Transverse colon (tissue), 4 donors: ENCODE results near the gene AK3. TPM values are rescaled to one million over a fixed set of nuclear protein-coding genes. Genes with fewer than 3 reads are reported as not detected.
"Not testable (repeated sequence)": the region's sequence is repeated elsewhere in the genome, so short reads cannot be mapped to it uniquely, and the experiment has no call there.

Experiments
- DNase-seq: peaks from one replicate; pipeline ENCODE4 v3.0.0-alpha.2; 2019
- H3K27ac ChIP-seq, 4 donors: fragments of 200-600 bp; sonication (generic); 2 replicates each; pipeline ENCODE4 v1.5.1; 2016 to 2018; ENCODE audit warnings: inconsistent platforms in 4 of 4
- H3K27me3 ChIP-seq: fragments of 200-600 bp; sonication (generic); 2 replicates; pipeline ENCODE4 v1.5.1; 2017; ENCODE audit warnings: inconsistent platforms
- H3K36me3 ChIP-seq, 4 donors: fragments of 200-600 bp; sonication (generic); 2 replicates each; pipeline ENCODE4 v1.5.1; 2017 to 2019; ENCODE audit warnings: inconsistent platforms in 4 of 4
- H3K4me1 ChIP-seq, 4 donors: fragments of 200-600 bp; sonication (generic); 2 replicates each; pipeline ENCODE4 v1.5.1; 2017 to 2020; ENCODE audit warnings: inconsistent platforms in 4 of 4
- H3K4me3 ChIP-seq, 4 donors: fragments of 200-600 bp; sonication (generic); 1 replicate in 1 of 4; 2 replicates in 3 of 4; pipeline versions ENCODE4 v1.5.1 to v1.6.1; 2017 to 2019; ENCODE audit warnings: inconsistent platforms in 4 of 4
- H3K9me3 ChIP-seq, 2 donors: fragments of 200-600 bp; sonication (generic); 2 replicates each; pipeline ENCODE4 v1.5.1; 2017 to 2019; ENCODE audit warnings: inconsistent platforms in 2 of 2
- EP300 ChIP-seq: sonication (generic); formaldehyde crosslinking; IDR thresholded peaks from one replicate; pipeline ENCODE4 v1.6.1; 2017; ENCODE audit warnings: antibody characterized with exemption, low read depth
- POLR2A ChIP-seq: fragments of 450-650 bp; IDR thresholded peaks from one replicate; pipeline ENCODE4 v1.6.1; 2016; ENCODE audit warnings: antibody characterized with exemption, mild to moderate bottlenecking, moderate library complexity
- POLR2AphosphoS5 ChIP-seq, 3 donors: sonication (generic); formaldehyde crosslinking; IDR thresholded peaks; one replicate each; pipeline ENCODE4 v1.6.1; 2016; ENCODE audit warnings: antibody characterized with exemption in 3 of 3
- WGBS, 2 donors: methylation state at CpG; one replicate each; pipeline ENCODE4 v1.1.5; 2018; ENCODE audit warnings: low coverage in 1 of 2; 5-methylcytosine and 5-hydroxymethylcytosine counted together
- in situ Hi-C, 4 donors: fragments of 200-750 bp; cut with MboI; loops; one replicate each; pipeline versions ENCODE4 v1.15.0 to v1.15.1; 2017; ENCODE audit warnings: low sequenced_read_pairs in 3 of 4, low pct_ligation_motif_present in 1 of 4, low pct_unique_long_range_greater_than_20kb in 1 of 4
- intact Hi-C: fragments of 100-400 bp; cut with DNase I; formaldehyde crosslinking; loops from one replicate; pipeline ENCODE4 v1.15.1; 2023; ENCODE audit warnings: low total_unique reads
- total RNA-seq, 4 donors: library from RNA; depleted of rRNA; stranded (reverse); fragments of >200 nt; gene quantifications; one replicate each; pipeline ENCODE4 v1.1.0, GENCODE V29; 2016
- TF ChIP-seq, protein P1 (sequence below), 5 experiments: fragments of 200-600 bp in 3 of 5; fragments of 450-650 bp in 2 of 5; sonication (generic) in 3 of 5; IDR thresholded peaks; 1 replicate in 2 of 5; 2 replicates in 3 of 5; pipeline ENCODE4 v1.5.1; 2016 to 2017; ENCODE audit warnings: antibody characterized with exemption in 5 of 5, inconsistent platforms in 3 of 5, mild to moderate bottlenecking in 2 of 5, moderate library complexity in 1 of 5

AK3 gene
- total RNA-seq, 4 donors from 2014 or later, result 25.9 to 121 (median 82.3) TPM

DNA sequence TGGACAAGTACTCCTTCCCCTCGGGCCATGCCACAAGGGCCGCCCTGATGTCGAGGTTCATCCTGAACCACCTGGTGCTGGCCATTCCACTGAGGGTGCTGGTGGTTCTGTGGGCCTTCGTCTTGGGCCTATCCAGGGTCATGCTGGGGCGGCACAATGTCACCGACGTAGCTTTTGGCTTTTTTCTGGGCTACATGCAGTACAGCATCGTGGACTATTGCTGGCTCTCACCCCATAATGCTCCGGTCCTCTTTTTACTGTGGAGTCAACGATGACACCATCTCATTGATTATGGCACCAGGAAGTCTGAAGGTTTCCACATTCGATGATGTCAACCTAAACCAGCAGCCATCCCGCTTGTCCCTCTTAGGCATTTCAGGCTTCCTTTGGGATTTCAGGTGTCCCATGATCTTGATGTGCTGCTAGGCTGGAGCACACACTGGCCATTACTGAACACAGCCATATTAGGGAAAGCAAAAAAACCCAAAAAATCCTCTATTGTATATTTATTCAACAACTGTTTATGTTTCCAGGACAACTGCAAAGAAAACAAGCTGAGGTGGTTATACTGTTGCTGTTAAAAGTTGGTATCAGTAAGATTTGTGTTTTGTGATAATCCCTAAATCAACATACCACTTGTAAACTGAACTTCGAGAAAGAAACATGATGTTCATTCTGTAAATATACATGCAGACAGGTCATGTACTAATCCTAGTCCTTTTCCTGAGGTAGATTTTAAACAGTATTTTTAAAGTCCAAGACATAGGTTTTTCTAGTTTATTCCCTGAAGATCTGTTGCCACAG, 77.8 kb downstream of the AK3 start:
- in situ Hi-C loops (loop anchor here in 1 of 4 donors (25.0 kb wide), 1 partner anchor 324 kb away; the partner anchor contains the start of gene JAK2), intact Hi-C loops (loop anchor here (2.0 kb wide), 1 partner anchor 16 kb away; the partner anchor contains the start of gene CDC37L1)
- Histone ChIP-seq H3K27me3 (no peaks in the 10 kb centered on the region), H3K27ac (peak overlapping the region; percentile 87 to 94 (median 92)), H3K9me3 (no peaks in the 10 kb centered on the region), H3K4me3 (peak overlapping the region; percentile 62 to 99 (median 82)), H3K36me3 (no peaks in the 10 kb centered on the region), H3K4me1 (peaks cover 3 to 48% (median 27%) of the 10 kb centered on the region in 4 donors)
- DNase-seq, result no peak
- TF ChIP-seq POLR2AphosphoS5 (IDR thresholded peaks at IDR 0.05) (peak in 2 of 3 donors; percentile 25 to 27), EP300 (no peak)
- 20 to 32% methylated on average over 1 to 13 of the region's 13 CpGs for WGBS, 2 donors

DNA sequence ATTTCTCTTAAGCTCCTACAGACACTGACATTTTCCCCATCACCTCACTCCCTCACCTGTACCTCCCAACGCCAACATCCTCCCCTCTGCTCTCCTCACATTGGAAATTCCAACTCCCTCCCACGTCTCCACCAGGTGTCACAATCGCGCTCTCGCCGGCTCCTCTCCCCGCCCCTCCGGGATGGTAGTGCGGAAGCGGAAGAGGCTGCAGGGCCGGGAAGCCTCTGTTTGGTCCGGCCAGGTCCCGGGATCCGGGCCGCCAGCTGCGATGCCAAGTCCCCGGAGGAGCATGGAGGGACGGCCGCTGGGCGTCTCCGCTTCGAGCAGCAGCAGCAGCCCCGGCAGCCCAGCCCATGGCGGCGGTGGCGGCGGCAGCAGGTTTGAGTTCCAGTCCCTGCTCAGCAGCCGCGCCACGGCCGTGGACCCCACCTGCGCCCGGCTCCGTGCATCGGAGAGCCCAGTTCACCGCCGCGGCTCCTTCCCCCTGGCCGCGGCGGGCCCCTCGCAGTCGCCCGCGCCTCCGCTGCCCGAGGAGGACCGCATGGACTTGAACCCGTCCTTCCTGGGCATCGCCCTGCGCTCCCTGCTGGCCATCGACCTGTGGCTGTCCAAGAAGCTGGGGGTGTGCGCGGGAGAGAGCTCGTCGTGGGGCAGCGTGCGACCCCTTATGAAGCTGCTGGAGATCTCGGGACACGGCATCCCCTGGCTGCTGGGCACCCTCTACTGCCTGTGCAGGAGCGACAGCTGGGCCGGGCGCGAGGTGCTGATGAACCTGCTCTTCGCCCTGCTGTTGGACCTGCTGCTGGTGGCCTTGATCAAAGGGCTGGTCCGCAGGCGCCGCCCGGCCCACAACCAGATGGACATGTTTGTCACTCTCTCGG, 78.7 kb downstream of the AK3 start, which contains the start of gene PLPP6:
TSS of gene PLPP6 (plus strand) at position 187 of the 881 bp plus-strand sequence. CDS start at position 269, 82 bp downstream.
- Histone ChIP-seq H3K27me3 (no peaks in the 10 kb centered on the region), H3K27ac (peak within 1 kb of the TSS; percentile 87 to 94 (median 92)), H3K4me3 (peak within 1 kb of the TSS; percentile 62 to 99 (median 82)), H3K4me1 (peaks cover 3 to 54% (median 30%) of the 10 kb centered on the region in 4 donors), H3K36me3 (no peaks in the 10 kb centered on the region), H3K9me3 (no peaks in the 10 kb centered on the region)
- DNase-seq, result peak; percentile 93
- WGBS, 2 donors, result 8% methylated on average over 40 of the region's 70 CpGs; no CpG with 5 or more reads in 1 of the 2 donors
- TF ChIP-seq, protein P1, sequence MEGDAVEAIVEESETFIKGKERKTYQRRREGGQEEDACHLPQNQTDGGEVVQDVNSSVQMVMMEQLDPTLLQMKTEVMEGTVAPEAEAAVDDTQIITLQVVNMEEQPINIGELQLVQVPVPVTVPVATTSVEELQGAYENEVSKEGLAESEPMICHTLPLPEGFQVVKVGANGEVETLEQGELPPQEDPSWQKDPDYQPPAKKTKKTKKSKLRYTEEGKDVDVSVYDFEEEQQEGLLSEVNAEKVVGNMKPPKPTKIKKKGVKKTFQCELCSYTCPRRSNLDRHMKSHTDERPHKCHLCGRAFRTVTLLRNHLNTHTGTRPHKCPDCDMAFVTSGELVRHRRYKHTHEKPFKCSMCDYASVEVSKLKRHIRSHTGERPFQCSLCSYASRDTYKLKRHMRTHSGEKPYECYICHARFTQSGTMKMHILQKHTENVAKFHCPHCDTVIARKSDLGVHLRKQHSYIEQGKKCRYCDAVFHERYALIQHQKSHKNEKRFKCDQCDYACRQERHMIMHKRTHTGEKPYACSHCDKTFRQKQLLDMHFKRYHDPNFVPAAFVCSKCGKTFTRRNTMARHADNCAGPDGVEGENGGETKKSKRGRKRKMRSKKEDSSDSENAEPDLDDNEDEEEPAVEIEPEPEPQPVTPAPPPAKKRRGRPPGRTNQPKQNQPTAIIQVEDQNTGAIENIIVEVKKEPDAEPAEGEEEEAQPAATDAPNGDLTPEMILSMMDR (IDR thresholded peaks at IDR 0.05), result peak; percentile 46 to 71 (median 55)
- peak; percentile 87 for TF ChIP-seq POLR2A
- no peak for TF ChIP-seq EP300
- TF ChIP-seq POLR2AphosphoS5 (IDR thresholded peaks at IDR 0.05), result peak; percentile 78 to 94 (median 92)
- in situ Hi-C loops (loop anchor here in 1 of 4 donors (25.0 kb wide), 1 partner anchor 325 kb away; the partner anchor contains the start of gene JAK2), intact Hi-C loops (loop anchor here (2.0 kb wide), 1 partner anchor 16 kb away; the partner anchor contains the start of gene CDC37L1)

DNA sequence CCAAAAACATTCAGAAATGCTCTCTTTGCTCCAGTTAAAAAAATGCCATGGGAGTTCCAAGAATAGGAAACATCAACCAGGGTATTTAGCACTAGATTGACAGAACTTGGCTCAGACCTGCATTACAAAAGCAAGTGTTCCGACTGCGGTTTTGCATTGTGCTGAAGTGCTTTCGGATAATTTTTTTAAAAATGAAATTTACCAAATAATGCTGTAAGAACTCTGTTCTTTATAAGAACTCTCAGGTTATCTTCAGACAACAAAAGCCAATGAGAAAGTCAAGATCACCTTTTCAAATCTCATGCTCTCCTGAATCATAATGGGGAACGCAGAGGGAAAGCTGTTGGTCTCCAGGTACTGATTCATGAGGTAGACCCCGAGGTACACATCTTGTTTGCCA, 79.4 kb downstream of the AK3 start:
- intact Hi-C loops, result loop anchor here (2.0 kb wide), 1 partner anchor 17 kb away; the partner anchor contains the start of gene CDC37L1
- in situ Hi-C loops, result loop anchor here in 1 of 4 donors (25.0 kb wide), 1 partner anchor 326 kb away; the partner anchor contains the start of gene JAK2
- Histone ChIP-seq H3K27ac (peak overlapping the region; percentile 87 to 94 (median 92)), H3K4me3 (peak overlapping the region in 3 of 4 donors; percentile 68 to 99 (median 96)), H3K36me3 (no peaks in the 10 kb centered on the region), H3K9me3 (no peaks in the 10 kb centered on the region), H3K27me3 (no peaks in the 10 kb centered on the region), H3K4me1 (peaks cover 3 to 50% (median 28%) of the 10 kb centered on the region in 4 donors)
- TF ChIP-seq, protein P1 (IDR thresholded peaks at IDR 0.05), result no peak
- no peak for TF ChIP-seq EP300
- no peak for TF ChIP-seq POLR2AphosphoS5 (IDR thresholded peaks at IDR 0.05)
- TF ChIP-seq POLR2A, result no peak
- WGBS, 2 donors, result 39 to 40% methylated on average over 5 of the region's 5 CpGs
- no peak for DNase-seq

DNA sequence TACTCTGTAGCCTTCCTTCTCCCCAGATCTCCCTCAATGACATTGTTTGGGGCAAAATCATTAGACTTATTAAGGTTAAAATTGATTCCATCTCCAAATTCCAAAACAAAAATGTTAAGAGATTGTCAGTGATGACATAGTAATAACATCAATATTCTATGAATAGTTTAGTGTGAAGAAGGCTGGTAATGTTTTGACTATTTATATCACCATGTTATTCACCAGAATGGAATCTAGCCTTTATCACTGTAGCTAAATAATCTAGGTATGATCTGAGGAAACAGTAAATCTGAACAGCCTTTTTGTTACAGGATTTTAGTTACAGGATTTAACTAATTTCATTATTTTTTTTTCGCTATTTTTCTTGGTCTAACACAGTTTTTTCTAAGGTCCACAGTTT, 79.8 kb downstream of the AK3 start:
- Histone ChIP-seq H3K9me3 (no peaks in the 10 kb centered on the region), H3K27me3 (no peaks in the 10 kb centered on the region), H3K36me3 (no peaks in the 10 kb centered on the region), H3K27ac (no peak overlapping the region), H3K4me1 (peaks cover 3 to 48% (median 27%) of the 10 kb centered on the region in 4 donors), H3K4me3 (no peak overlapping the region)
- WGBS, 2 donors, result 97% methylated on average over 1 of the region's 1 CpG; no CpG with 5 or more reads in 1 of the 2 donors
- in situ Hi-C loops (loop anchor here in 1 of 4 donors (25.0 kb wide), 1 partner anchor 326 kb away; the partner anchor contains the start of gene JAK2), intact Hi-C loops (no loop called here)
- DNase-seq, result no peak
- TF ChIP-seq POLR2A (no peak), POLR2AphosphoS5 (IDR thresholded peaks at IDR 0.05) (no peak), EP300 (no peak)
- TF ChIP-seq, protein P1 (IDR thresholded peaks at IDR 0.05), result no peak

DNA sequence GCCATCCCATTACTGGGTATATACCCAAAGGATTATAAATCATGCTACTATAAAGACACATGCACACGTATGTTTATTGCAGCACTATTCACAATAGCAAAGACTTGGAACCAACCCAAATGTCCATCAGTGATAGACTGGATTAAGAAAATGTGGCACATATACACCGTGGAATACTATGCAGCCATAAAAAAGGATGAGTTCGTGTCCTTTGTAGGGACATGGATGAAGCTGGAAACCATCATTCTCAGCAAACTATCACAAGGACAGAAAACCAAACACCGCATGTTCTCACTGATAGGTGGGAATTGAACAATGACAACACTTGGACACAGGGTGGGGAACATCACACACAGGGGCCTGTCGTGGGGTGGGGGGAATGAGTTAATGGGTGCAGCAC, 80.3 kb downstream of the AK3 start:
- DNase-seq, H3K36me3 ChIP-seq, intact Hi-C loops, H3K27ac ChIP-seq, H3K4me3 ChIP-seq, H3K27me3 ChIP-seq, H3K9me3 ChIP-seq: not testable (repeated sequence)
- WGBS, 2 donors, result 89% methylated on average over 5 of the region's 5 CpGs; no CpG with 5 or more reads in 1 of the 2 donors
- H3K4me1 ChIP-seq, result peaks cover 3 to 43% (median 26%) of the 10 kb centered on the region in 4 donors
- in situ Hi-C loops, result loop anchor here in 1 of 4 donors (25.0 kb wide), 1 partner anchor 327 kb away; the partner anchor contains the start of gene JAK2
